HG02885 (cell line): ENCODE measurements around the gene AFF1.
A peak's percentile ranks its signal among the peaks of the same experiment; 100 is the strongest.

Source experiments
- ATAC-seq: cut with Tn5 transposase; IDR thresholded peaks from one replicate; pipeline ENCODE4 v1.9.1; 2021; ENCODE audit warnings: mild to moderate bottlenecking; ENCODE audit not compliant: unreplicated experiment, poor library complexity

AFF1 gene

DNA sequence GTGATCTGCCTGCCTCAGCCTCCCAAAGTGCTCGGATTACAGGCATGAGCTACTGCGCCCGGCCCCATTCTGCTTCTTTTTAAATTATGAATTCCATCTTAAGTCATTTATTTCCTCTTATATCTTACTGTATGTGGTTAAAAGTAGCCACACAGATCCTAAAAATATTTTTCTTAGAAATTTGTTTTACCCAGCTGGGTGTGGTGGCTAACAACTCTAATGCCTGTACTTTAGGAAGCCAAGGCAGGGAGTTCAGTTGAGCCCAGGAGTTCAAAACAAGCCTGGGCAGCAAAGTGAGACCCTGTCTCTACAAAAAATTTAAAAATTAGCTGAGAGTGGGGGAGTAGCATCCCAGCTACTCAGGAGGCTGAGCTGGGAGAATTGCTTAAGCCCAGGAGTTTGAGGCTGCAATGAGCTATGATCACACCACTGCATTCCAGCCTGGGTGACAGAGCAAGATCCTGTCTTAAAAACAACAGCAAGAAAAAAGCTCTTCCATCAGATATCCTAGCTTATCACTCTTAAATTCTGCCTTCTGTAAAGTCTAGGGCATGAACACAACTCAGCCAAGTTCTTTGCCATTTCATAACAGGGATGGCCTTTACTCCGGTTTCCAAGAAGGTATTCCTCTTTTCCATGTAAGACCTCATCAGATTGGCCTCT, 15.1 kb upstream of the AFF1 start:
- no peak for ATAC-seq

DNA sequence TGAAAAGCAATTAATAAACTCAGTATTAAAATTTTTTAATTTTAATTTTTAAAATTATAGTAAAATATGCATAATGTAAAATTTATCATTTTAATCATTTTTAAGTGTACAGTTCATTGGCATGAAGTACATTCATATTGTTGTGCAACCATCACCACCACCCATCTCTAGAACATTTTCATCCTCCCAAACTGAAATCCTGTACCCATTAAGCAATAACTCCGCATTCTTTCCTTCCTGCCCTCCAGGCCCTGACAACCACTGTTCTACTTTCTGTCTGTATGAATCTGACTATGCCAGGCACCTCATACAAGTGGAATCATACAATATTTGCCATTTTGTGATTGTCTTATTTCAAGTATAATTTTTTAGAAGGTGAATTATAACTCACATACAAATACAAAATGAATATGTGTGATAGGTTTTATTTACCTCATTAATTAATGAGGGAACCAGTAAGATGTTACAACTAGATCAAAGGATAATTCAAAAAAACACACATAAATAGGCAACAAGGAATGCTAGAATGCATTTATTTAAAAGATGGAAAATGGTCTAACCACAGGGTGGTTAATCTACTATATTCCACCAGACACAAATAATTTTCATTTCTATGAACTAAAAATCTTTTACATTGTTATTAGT, 13.1 kb upstream of the AFF1 start:
- no peak for ATAC-seq

DNA sequence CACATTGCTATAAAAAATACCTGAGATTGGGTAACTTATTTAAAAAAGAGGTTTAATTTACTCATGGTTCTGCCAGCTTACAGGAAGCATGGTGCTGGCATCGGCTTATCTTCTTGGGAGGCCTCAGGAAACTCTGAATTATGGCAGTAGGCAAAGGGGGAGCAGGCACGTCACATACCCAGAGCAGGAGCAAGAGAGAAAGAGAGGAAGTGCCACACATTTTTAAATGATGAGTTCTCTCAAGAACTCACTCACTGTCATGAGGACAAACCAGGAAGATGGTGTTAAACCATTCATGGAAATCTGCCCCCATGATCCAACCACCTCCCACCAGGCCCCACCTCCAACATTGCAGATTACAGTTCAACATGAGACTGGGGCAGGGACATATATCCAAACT, 10.0 kb upstream of the AFF1 start:
- no peak for ATAC-seq

DNA sequence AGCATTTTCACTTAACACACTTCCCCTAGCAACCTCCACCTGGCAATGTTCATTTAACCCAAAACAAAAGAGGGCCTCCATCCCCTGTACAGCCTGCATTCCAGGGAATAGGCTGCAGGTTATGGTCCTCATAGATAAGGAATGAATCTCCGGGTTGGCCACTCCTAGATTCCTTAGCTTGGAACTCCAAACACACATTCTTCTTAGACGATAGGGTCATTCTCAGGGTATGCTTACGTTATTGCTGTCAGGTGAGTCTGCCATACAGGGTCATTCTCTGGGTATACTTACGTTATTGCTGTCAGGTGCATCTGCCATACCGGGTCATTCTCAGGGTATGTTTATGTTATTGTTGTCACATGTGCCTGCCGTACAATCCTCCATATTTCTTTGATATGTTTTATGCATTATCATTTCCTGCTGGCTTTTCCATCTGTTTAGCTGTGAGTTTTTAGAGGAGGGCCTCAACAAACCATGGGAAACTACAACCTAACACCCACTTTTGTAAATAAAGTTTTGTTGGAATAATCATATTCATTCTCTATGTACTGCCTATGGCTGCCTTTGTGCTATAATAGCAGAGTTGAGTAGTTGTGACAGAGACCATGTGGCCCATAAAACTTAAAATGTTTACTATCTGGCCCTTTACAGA, 8.2 kb upstream of the AFF1 start:
- ATAC-seq, result no peak

DNA sequence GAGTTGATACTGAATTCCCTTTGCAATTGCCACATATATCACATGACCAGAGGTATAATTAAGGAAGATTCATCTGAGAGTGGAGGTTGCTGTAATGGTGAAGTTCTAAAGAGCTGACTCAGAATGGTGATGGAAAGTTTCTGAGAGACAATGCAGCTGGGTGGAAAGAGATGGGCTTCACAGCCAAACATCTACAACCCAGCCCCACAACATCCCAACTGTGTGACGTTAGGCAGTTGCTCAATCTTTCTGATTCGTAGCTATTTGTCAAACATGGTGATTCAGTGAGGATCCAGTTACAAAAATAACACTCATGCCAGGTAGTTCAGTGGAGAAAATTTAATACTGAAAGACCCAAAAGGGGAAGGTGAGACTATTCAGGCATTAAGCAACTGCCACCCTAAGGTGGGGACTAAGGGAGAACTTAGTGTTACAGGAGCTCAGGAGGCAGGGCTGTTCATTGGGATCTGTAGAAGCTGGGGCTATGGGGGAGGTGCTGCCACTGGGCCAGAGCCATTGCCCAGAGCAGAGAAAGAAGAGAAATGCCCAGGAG, 6.9 kb upstream of the AFF1 start:
- no peak for ATAC-seq

DNA sequence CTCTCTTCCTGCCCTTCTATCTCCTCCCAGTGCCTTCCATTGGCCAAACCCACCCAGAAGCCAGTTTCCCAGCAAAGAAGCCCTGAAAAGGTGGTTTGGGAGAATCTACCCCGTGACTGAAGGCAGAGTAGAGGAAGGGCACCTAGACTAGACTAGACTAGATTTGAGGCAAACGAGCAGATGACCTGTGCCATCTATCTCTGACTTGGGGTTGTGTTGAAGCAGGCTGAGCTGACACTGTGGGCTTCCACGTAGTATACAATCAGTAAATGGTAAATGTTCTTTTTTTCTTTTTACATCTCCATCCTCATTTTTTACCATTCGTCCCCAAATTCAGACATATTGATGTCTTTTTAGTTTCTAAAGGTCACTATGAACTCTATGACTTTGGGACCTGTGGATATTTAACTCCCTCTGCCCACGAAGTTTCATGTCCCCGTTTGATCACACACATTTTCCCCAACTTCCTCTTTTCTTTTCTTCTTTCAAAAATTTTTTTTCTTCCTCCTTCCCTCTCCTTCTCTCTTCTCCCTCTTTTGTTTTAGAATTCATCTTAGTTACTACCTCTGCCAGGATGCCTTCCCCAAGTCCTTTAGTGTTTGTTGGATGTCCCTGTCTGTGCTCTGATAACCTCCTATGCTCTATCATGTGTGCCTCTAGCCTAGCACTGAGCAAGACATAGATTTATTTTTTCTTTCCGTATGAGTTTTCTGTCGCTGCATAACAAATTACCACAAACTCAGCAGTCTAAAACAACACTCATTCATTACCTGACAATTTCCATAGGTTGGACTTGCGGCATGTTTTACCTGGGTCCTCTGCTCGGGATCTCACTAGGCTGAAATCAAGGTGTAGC, 6.2 kb upstream of the AFF1 start:
- peak; percentile 57 for ATAC-seq

DNA sequence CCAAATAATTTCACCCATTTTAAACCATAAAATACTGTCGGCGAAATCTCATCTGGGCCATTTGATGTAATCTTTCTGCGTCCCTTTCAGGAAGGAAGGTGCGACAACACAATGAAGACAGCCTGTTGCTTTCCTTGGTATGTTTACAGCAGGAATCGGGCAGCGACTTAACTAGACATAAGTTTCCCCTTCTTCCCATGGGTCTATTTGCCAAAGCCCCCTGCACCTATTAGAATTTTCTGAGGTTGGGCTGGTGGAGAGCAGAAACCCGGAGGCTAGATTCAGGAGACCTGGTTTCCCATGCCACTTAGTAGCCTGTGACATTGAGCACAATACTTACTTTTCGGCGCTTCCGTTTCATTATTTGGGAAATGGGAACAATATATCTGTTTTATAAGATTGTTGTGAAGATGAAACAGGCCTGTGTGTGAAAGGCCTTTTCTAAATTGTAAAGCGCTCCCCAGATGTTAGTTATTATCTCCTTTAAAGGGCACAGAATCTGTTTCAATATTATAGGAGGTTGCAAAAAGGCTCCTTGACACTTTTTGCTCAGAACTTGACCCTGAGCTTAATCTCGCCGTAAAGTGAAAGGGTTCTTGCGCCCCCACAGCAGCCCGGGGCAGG, 552 bp upstream of the AFF1 start:
- no peak for ATAC-seq

DNA sequence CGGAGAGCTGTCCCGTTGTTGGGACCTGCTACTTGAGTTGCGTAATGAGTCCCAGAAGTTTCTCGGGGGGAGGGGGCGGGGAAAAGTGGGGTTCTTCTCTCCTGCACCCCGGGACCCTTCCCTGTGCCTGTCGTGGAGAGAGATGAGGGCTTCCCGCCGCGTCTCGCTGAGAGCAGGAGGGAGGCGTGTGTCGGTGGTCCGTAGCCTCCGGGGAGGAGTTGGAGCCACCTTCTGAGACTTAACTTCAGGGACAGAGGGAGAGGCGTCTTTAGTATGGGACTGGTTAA, 698 bp downstream of the AFF1 start:
- no peak for ATAC-seq

DNA sequence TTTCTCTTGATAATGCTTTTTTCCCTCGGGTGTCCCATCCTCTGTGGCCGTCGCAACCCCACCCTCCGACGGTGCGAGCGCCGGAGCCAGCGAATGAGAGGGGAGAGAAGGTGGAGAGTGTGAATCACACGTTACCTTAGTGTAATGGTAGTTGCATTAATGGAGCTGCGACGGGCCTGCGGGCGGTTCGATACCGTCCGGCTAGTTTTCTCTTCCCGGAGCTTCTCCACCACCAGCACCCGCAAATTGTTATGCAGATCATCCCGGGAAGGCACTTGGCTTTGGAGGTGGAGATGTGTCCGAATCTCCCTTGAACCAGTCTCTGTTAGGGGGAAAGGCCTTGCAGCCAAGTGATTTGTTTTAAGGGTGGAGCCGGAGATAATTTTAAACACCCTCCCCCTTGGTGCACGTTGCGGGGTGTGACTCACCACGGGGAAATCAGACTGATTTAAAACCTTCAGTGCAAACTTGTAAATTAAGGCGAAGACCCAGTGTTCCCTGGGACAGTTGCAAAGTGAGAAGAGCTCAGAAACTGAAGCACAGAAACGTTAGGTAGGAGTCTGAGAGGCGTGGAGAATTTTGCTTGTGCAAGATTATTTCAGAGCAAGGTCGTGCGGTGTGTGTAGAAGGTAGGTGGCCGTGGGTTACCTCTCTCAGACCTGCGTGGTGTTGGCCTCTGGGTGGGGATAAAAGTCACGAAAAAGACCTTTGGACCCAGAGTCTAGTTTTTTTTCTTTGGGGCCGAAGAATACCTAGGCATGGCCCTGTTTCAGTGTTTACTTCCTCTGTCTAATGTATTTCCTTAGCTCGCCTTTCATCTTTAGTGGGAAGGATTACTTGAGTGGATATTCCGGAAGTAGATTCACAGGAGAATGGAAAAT, 1.3 kb downstream of the AFF1 start:
- ATAC-seq, result peak; percentile 33

DNA sequence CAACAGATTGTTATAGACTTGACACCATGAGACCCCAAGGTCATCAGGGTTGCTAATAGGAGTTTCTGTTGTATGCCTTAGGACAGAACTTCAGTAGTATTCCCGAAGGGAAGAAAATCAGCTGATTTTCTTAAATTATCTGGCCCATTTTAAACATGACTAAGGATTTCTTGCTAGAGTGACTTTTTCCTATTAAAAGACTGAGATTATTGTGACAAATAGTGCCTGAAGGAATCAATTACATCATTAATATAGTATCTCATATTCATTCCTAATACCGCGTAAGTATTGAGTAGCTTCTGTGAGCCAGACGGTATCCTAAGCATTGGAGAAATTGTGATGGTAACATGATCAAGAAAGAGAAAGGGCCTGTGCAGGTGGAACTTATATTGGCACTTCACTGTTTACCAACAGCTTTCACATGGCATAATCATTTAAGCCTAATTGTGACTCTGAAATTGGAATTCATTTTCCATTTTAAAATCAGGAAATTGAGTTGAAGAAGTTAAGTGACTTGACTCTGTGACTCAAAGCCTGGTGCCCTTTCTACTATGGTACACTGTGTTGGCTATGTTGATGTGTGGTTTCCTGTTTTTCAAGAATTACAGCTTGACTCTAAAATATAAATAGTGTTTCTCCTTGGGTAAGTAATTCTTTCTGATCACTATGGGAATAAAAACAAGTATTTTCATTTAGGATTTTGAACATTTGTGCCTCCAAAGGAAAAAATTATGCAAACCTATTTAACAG, 4.1 kb downstream of the AFF1 start:
- ATAC-seq, result no peak

DNA sequence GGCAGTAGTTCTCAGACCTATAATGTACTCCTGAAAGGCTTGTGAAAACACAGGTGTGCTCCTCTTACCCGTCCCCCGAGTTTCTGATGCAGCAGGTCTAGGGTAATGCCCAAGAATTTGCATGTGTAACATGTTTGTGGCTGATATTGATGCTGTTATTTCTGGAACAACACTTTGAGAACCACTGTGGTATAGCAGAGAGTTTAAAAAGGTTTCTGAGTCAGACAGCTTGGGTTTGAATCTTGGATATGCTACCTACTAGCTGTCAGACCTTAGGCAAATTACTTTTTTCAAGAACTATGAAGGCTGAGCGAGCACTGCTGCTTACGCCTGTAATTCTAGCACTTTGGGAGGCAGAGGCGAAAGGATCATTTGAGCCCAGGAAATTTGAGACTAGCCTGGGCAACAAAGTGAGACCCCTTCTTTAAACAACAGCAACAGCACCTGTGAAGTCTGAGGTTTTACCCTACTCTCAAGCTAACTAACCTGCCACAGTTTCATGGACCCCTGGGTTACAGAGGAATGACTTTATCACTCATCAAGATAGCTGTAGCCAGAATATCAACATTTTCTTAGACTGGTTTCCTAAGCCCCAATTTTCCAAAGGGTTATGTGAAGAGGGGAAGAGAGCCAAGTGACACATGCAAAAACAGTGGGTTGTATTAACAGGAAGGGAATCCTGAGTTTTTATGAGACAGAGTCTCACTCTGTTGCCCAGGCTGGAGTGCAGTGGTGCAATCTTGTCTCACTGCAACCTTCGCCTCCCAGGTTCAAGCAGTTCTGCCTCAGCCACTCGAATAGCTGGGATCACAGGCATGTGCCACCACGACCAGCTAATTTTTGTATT, 5.1 kb downstream of the AFF1 start:
- ATAC-seq, result peak; percentile 64

DNA sequence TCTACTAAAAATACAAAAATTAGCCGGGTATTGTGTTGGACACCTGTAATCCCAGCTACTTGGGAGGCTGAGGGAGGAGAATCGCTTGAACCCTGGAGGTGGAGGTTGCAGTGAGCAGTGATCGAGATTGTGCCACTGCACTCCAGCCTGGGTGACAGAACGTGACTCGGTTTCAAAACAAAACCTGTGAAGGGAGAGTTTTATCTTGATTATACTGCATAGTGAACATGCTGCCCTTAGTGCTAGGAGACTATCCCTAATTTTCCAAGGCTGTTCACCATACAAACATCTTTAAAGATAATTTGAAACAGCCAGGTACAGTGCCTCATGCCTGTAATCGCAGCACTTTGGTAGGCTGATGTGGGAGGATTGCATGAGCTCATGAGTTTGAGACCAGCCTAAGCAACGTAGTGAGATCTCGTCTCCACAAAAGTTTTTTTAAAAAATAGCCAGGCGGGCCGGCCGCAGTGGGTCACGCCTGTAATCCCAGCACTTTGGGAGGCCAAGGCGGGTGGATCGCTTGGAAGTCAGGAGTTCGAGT, 6.2 kb downstream of the AFF1 start:
- no peak for ATAC-seq

DNA sequence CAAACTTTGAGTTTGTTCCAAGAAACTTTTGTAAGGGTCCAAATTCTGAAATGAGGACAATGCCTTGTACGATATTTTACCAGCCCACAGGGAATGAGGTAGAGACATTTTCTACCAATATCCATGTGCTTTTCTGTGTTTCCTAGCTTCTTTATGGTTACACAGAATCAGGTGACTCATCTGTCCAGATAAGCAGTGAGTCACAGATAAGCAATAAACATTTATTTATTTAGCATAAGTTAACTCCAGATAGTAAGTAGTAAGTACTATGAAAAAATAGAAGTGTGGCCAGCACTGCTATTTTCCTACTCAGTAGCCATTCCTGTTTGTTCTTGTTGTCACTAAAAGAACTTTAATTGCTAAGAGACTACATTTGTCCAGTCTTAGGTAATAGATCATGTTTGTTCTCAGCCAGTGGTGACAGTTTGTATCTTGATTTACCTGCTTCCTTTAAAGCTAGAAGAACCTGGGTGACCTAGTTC, 7.4 kb downstream of the AFF1 start:
- ATAC-seq, result no peak

DNA sequence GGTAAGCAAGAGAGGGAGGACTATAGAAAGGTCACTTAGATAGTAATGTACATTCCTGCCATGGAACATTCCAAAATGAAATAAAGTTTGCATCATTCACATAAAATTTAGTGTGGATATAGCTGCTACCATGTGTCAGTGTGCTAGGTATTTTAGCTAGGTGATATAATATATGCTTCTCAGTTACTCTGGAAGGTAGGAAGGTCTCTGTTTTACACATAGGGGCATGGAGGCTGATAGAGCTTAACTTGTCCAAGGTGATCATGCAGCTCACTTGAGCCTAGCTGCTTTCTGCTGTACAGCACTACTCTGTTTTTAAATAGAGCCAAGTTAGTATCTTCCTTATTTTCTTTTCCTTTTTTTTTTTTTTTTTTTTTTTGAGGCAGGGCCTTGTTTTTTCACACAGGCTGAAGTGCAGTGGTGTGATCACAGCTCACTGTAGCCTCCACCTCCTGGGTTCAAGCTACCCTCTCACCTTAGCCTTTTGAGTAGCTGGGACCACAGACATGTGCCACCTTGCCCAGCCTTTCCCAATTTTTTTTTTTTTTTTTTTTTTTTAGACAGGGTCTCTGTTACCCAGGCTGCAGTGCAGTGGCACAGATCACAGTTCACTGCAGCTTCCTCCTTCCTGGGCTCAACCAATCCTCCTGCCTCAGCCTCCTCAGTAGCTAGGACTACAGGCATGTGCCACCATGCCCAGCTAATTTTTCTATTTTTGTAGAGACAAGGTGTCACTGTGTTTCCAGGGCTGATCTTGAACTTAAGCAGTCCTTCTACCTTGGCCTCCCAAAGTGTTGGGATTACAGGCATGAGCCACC, 10.4 kb downstream of the AFF1 start:
- no peak for ATAC-seq

DNA sequence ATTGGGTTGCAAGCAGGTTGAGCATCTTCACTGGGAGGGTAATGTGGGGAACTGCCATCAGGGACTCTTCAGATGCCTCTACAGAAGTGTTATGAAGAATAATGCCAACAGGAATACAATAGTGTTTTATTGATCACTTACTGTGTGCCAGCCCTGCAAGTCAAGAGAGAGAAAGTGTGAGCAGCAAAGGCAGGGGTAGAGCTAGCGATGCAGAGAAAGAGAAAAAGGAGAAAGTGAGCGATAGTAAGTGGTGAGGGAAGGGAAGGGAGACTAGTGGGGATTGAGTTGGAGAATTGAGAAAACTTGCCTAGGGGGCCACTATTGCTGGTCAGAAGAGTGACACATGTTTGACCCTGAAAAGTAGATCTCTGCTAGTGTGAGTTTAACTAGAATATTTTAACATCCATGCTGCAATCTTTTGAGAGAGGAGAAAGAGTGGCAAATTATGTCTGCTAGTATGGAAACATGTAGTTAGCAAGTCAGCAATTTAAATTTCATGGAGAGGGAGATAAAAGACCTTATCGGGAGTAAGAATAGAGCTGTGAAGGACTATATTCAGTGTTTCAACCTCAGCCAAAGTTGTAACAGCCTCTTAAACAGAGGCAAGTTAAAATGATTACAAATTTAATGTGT, 12.2 kb downstream of the AFF1 start:
- ATAC-seq, result no peak

DNA sequence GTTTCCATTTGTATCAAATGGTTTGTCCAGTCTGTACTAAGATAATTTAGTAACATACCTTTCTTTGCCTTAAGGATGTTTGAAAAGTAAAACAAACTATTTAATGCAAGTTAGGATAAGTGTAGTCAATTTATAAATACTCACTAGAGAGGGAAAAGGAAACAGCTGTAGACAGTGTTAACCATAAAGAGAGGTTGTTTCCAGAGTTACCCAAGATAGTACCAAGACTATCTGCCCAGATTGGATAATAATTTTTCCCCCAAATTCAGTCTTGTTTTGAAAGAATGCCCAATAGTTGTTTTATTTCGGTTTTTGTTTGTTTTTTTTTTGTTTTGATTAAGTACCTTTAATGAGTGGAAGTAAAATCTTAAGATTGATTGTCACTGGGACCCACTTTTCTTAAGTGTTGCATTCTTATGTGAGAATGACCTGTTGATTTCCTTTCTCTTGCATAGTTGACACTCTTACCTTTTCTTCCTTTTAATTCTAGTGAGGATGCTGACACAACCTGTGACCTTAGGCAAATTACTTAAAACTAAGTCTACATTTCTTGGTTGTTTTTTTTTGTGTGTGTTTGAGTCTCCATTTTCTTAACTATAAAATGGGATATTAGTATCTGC, 12.8 kb downstream of the AFF1 start:
- no peak for ATAC-seq
